Loucy (cell line): Measurements from ENCODE around the gene TMEM37.

ENCODE experiments used
- H2AFZ ChIP-seq: fragments of 200-600 bp; sonication (generic); 2 replicates; pipeline ENCODE4 v1.6.0; 2016; ENCODE audit warnings: antibody characterized with exemption, mild to moderate bottlenecking, low read length, moderate library complexity
- H3F3A ChIP-seq: fragments of 200-600 bp; 2 replicates; pipeline ENCODE4 v1.6.0; 2016; ENCODE audit warnings: antibody characterized with exemption, low read depth, mild to moderate bottlenecking
- H3K27me3 ChIP-seq: fragments of 200-600 bp; sonication (generic); 2 replicates; pipeline ENCODE4 v1.6.1; 2014; ENCODE audit warnings: low read length, mild to moderate bottlenecking; ENCODE audit not compliant: insufficient read depth, poor library complexity, severe bottlenecking
- H3K36me3 ChIP-seq: fragments of 200-600 bp; sonication (generic); 2 replicates; pipeline ENCODE4 v1.6.1; 2016; ENCODE audit warnings: low read length; ENCODE audit not compliant: insufficient read depth
- H3K4me1 ChIP-seq: fragments of 200-600 bp; sonication (generic); 2 replicates; pipeline ENCODE4 v1.5.1; 2014; ENCODE audit warnings: low read length, mild to moderate bottlenecking; ENCODE audit not compliant: insufficient read depth, poor library complexity, severe bottlenecking
- H3K4me2 ChIP-seq: fragments of 200-600 bp; sonication (generic); 2 replicates; pipeline ENCODE4 v1.6.0; 2014; ENCODE audit warnings: antibody characterized with exemption, low read length, low read depth, mild to moderate bottlenecking; ENCODE audit not compliant: poor library complexity, severe bottlenecking
- H3K4me3 ChIP-seq: fragments of 200-600 bp; sonication (generic); 2 replicates; pipeline ENCODE4 v1.5.1; 2014; ENCODE audit warnings: low read length, mild to moderate bottlenecking, mixed read lengths; ENCODE audit not compliant: poor library complexity, severe bottlenecking
- H3K79me2 ChIP-seq: fragments of 200-600 bp; sonication (generic); 2 replicates; pipeline ENCODE4 v1.6.1; 2014; ENCODE audit warnings: low read length; ENCODE audit not compliant: insufficient read depth
- H3K9ac ChIP-seq: fragments of 200-600 bp; sonication (generic); 2 replicates; pipeline ENCODE4 v1.6.0; 2014; ENCODE audit warnings: mild to moderate bottlenecking, low read depth, low read length, moderate library complexity; ENCODE audit not compliant: poor library complexity, severe bottlenecking
- H3K9me2 ChIP-seq: fragments of 200-600 bp; sonication (generic); replicated peaks from 2 replicates; pipeline ENCODE4 v1.6.1; 2016; ENCODE audit warnings: low read depth, low read length, mixed read lengths
- H3K9me3 ChIP-seq: fragments of 200-600 bp; sonication (generic); 2 replicates; pipeline ENCODE4 v1.6.1; 2014; ENCODE audit warnings: mild to moderate bottlenecking, antibody characterized with exemption, low read length, low read depth; ENCODE audit not compliant: insufficient read depth
- H4K20me1 ChIP-seq: fragments of 200-600 bp; sonication (generic); 2 replicates; pipeline ENCODE4 v1.6.0; 2014; ENCODE audit warnings: antibody characterized with exemption, low read length, mild to moderate bottlenecking; ENCODE audit not compliant: insufficient read depth, poor library complexity, severe bottlenecking
- CTCF ChIP-seq: fragments of 200-600 bp; sonication (generic); conservative IDR thresholded peaks from 2 replicates; pipeline ENCODE4 v1.5.1; 2014; ENCODE audit warnings: mild to moderate bottlenecking, antibody characterized with exemption, low read length
- EZH2phosphoT487 ChIP-seq: fragments of 200-600 bp; IDR thresholded peaks from 2 replicates; pipeline ENCODE4 v1.6.1; 2018; ENCODE audit warnings: antibody characterized with exemption, mild to moderate bottlenecking, moderate library complexity, borderline replicate concordance

TMEM37 gene

GRCh38 chr2:119393971-119394748, 37.5 kb upstream of the TMEM37 start:
- Histone ChIP-seq H3K79me2 (no peaks in the 10 kb centered on the region), H3K4me3 (no peak overlapping the region), H3F3A (no peaks in the 10 kb centered on the region), H3K9ac (no peak overlapping the region), H2AFZ (no peak overlapping the region), H3K9me2 (no peaks in the 10 kb centered on the region), H3K9me3 (no peaks in the 10 kb centered on the region), H4K20me1 (no peaks in the 10 kb centered on the region), H3K27me3 (no peaks in the 10 kb centered on the region), H3K36me3 (no peaks in the 10 kb centered on the region), H3K4me1 (peaks cover 7% of the 10 kb centered on the region), H3K4me2 (no peak overlapping the region)
- TF ChIP-seq EZH2phosphoT487 (no peak), CTCF (no peak)

- no peak overlapping the region for H3K4me2 ChIP-seq
- no peak overlapping the region for H2AFZ ChIP-seq
- H3F3A ChIP-seq, result no peaks in the 10 kb centered on the region
- H3K27me3 ChIP-seq, result no peaks in the 10 kb centered on the region
- no peak overlapping the region for H3K4me3 ChIP-seq
- H3K9me2 ChIP-seq, result no peaks in the 10 kb centered on the region
- H4K20me1 ChIP-seq, result no peaks in the 10 kb centered on the region
- no peaks in the 10 kb centered on the region for H3K9me3 ChIP-seq
- no peak overlapping the region for H3K9ac ChIP-seq
- no peaks in the 10 kb centered on the region for H3K4me1 ChIP-seq
- H3K36me3 ChIP-seq, result no peaks in the 10 kb centered on the region
- TF ChIP-seq EZH2phosphoT487, result no peak
- H3K79me2 ChIP-seq, result no peaks in the 10 kb centered on the region
Observed at GRCh38 chr2:119397196-119397595, 34.5 kb upstream of the TMEM37 start.

- Histone ChIP-seq H3K4me1 (no peaks in the 10 kb centered on the region), H3K36me3 (no peaks in the 10 kb centered on the region), H3F3A (no peaks in the 10 kb centered on the region), H4K20me1 (no peaks in the 10 kb centered on the region), H3K4me3 (no peak overlapping the region), H2AFZ (no peak overlapping the region), H3K9me3 (no peaks in the 10 kb centered on the region), H3K4me2 (no peak overlapping the region), H3K27me3 (no peaks in the 10 kb centered on the region), H3K9ac (no peak overlapping the region), H3K79me2 (no peaks in the 10 kb centered on the region), H3K9me2 (no peaks in the 10 kb centered on the region)
- TF ChIP-seq EZH2phosphoT487, result no peak
- TF ChIP-seq CTCF, result no peak
Observed at GRCh38 chr2:119402106-119402505, 29.5 kb upstream of the TMEM37 start.
